Stimulated activated CD8-positive, alpha-beta memory T cell treated with anti-CD3 and anti-CD28 coated beads, Interleukin-12 subunit alpha, Interleukin-12 subunit beta, amount 100 ng/mL, for 4 hours (primary cell): ENCODE measurements around the gene RALGAPA2.

Experiments used
- DNase-seq: peaks from one replicate; pipeline ENCODE4 v3.0.0-alpha.2; 2020; ENCODE audit warnings: low read depth

Gene RALGAPA2

DNA sequence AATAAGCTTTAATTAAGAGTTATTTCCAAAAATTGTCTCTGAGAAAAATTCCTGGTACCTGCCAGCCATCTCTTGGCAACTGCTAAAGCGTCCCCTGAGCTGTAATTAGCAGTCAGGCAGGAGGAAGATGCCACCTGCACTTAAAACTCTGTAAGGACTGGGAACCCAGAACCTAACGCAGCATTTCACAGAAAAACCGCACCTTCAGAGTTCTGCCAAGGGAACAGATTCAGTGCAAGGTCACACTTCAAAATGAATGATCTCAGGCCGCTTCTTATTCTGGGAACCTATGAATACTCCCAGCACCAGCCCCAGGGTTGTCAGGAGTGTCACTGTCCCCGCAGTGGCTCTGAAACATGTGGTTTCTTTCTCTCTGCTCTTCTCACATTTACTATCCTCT, 307.8 kb downstream of the RALGAPA2 start:
- no peak for DNase-seq

DNA sequence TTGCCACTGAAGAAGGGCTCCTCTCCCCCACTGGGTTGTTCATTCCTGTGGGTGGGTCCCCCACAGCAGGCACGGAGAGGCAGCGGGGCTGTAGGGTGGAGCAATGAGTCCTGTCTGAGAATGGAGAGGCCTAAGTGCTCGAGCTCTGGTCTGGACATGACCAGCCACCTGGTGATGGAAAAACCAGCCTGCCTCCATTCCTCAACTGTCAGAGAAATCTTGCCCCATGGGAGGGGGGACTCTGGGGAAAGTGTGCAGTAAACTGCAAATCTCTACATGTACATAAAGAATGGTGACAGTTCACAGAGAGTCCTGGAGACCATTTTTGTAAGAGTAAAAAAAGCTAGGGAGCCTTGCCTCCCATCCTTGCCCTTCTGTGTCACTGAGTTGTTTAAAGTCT, 310.5 kb downstream of the RALGAPA2 start:
- DNase-seq, result no peak

DNA sequence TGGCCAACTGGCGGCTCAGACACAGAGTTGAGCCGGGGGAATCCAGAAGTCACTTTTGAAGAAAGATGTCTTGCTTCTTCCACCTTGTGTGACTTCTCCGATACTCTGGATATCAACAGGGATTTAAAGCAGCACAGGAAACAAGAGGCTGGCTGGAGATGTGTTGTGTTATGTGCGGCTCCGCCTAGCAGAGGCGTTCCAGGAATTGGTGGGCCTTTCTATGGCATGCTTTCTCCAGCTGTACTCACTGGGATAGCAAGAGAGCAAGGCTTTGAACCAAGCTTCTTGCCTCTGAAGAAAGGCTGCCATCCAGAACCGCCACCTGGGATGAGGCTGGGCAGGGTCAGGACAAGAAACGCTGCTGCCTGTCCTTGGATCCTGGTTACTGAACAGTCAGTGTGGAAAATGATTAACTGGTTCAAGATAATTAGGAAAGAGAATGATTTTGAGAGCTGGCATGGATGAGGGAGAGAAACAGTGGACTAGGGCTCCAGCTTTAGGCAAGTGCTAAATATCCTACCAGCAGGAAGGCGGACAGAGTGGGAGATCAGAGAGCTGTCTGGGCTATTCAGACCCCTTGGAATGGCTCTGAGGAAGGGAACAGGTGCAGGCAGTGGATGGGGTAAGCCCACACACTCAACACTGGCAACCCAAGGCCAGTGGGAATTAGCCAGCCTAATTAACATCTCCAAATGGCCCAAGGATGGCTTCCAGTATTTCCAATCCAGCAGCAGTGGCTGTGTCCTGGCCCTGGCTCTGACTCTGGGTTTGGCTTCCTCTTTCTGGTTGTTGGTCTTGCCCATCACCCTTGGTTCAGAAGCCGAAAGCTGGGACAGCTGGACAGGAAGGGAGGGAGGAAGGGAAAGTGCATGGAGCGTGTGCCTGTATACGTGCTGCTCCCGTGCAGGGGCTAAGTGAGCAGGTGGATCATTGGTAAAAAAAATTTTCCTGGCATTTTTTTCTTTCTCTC, 312.6 kb downstream of the RALGAPA2 start:
- no peak for DNase-seq

DNA sequence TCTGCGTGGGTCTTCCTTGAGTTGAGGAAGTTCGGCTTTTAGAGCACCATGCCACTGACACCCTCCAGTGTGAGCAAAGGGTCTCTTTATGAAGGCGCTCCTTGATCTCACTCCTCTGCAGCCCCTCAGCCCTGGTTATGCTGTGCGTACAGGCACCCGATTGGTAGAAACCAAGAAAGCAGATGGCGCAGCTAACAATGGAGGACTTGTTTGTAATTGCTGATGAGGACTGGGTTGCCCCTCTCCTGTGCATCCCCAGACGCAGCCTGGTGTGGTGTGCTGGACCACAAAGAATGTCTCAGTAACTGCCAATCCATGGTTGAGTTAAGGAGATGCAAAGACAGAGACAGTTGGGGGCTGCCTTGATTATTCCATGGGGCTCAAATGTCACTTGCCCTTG, 314.3 kb downstream of the RALGAPA2 start:
- no peak for DNase-seq

DNA sequence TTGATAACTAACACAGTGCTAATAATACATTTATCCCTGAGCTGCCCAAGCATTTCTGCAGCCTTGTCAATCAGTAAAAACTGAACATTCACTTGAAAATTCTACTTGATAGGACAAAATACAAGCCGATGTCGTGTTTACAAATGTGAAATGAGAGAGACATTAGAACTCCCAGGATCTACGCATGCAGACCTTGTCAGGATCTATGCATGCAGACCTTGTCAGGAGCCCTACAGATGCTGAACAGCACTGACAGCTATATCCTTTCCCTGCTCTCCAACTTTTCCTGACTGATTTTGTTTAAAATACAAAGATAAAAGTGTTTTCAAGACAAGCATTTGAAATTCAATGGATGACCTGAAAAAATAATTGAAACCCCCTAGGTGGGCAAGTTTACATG, 315.6 kb downstream of the RALGAPA2 start:
- DNase-seq, result no peak

DNA sequence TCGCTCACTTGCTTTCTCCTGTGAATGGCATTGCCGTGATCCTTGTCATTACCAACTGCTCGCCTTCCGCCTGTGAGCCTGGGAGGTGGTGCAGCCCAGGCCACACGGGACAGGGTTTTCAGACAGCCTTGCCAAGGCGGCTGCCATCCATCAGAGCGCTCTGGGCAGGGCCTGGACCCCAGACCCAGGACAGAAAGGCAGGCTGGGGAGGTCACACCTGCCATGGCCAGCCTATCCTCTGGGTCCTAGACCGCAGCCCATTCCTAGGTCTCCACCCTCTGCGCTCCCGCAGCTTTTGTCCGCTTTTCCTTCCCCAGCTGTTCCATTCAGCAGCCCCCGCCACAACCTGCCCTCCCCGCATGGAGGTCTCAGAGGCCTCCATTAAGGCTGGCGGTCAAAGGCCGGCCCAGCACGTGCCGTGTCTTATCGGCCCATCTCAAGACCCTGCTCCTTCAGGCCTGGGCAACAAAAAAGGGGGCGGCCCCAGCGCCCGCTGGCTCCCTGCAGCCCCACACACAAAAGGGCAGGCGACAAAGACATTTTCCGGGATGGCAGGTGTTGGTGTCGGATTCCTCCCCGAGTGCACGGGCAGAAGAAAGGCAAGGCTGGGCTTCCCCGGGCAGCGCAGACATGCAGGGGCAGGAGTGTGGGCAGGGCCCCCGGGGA, 316.4 kb downstream of the RALGAPA2 start:
- no peak for DNase-seq

DNA sequence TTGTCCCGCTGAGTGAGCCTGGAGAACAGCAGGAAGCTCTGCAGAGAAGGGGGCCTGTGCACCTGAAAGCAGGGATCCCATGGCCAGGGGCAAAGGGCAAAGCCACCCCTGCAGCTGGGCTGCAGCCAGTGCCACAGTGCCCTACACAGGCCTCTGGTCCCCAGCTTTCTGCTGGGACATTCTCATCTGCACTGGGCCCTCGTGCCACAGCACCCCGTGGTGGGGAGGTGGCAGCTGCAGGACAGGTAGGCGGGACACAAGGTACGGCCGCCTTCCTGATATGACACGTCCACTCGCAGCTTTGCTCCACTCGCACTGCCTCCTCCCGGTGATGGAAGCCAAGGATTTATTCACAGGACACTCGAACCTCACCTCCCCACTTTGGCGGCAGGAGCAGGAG, 317.4 kb downstream of the RALGAPA2 start:
- no peak for DNase-seq

DNA sequence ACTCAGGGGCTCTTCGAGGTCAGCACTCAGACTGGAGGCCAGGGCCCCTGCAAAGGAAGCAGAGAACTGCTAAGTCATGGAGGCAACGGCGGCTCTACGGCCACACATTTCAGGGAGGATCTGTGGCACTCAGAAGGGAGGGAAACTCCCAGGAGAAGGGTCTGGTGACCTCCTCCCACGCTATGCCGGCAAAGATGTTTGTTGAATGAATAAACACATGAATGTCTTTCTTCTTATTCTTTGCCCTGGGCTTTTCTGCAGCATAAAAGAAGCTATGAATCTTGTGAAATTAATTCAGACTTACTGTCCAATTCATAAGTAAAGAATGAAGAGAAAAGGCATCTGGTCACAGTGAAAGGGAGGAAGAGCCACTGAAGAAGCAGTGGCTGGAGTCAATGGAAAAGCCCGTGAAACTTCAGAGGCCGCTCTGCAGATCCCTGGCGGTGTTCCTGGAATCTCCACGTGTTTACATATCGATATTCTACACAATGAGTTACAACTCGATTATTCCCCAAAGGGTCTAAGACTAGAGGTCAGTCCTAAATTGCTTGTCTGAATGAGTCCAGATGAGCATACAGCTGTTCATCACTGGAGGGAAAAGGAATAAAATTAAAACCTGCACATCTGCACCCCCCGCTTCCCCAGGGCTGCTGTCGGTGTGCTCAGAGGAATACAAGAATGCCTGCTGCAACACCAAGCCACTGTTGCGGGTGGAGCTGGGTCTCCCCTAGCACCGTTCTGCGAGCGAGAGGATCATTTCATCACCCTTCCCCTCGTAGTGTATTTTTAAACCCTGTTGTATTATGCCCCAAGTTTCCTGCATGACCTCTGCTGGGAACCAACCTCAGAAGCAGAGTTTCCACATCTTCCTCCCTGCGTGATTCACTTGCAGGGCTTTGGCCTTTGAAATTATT, 319.0 kb downstream of the RALGAPA2 start:
- no peak for DNase-seq

DNA sequence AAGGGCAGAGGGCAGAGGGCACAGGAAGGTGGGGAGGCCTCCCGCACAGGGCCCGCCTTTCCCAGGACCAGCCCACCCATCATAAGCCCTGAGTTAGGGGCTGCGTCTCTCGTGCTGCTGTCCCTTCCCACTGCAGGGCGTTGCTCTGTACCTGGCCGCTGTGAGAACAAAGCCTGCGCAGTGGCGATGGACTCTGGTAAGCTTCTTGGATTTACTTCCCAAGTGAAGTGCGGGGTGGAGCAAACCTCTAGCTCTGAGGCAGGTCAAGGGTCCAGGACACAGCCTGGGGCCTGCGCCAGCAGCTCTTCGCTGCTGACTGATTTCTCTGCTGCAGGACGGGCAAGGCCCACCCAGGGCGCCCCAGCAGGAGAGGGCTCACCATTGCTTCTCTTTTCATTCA, 320.7 kb downstream of the RALGAPA2 start:
- no peak for DNase-seq

DNA sequence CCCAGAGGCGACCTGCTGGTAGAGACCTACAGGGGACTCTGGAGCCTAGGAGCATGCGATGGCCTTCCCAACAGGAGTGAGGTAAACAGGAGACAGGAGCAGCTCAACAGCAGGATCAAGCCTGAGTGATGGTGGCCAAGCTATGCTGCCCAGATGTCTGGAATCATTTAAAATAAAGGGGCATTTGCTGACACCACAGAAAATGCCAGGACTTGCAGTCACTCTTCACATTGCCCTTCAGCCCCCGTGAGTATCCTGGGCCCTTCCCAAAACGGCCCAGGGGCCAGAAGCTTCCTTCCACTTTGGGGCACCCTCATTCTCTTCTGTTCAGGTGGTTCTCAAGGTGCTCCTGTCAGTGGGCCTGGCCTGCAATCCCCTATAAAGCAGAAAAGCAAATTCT, 321.3 kb downstream of the RALGAPA2 start:
- no peak for DNase-seq

DNA sequence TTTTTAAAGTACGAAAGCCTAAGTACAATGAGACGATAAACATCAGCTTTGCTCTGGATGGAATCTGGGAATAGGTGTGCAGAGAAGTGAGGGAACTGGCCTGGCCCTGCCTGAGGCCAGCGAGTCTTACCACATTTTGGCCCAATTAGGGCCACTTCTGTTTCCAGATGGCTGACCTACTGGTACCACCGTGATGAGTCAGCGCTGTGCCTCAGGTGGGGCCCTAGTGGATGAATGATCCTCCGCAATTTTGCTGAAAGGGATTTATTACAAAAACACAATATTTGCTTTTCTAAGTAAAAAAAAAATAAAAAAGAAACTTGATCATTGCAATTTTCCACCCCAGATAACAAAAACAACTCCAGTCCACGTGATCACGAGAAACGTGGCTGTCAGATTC, 322.1 kb downstream of the RALGAPA2 start:
- DNase-seq, result no peak

DNA sequence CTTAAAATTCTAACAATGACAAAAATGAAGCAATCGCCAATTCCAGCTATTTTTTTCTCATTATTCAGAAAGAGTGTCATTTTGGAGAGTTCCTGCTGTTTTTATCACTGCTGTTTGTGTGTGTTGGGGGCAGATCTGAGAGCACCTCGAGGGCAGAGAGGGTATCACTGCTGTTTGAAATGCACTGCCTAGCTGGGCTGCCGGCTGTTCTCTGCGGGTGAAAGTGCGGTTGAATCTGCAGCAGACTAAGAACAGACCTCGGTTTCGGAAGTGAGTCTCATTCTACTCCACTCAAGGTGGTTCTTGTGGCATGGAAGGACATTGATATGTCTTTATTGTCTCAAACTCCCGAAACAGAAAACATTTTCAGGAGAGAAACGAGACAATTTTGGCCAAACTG, 326.3 kb downstream of the RALGAPA2 start:
- DNase-seq, result no peak

DNA sequence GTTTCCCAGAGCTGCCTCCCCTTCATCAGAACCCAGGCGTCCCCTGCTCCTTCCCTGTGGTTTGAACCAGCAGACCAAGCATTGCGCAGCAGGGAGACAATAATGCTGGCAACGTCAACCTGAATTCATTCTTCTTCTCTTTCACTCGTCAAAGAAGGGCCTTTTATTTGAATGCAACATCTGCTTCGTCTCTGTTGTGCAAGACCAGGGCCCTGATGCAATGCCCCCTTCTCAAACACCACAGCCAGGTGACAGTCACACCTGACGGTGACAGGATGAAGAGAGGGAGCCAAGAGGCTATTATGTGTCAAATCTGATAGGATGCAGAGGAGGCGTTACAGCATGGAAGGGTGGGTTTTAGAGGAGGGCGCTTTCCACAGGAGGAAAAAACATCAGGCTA, 336.6 kb downstream of the RALGAPA2 start:
- no peak for DNase-seq

DNA sequence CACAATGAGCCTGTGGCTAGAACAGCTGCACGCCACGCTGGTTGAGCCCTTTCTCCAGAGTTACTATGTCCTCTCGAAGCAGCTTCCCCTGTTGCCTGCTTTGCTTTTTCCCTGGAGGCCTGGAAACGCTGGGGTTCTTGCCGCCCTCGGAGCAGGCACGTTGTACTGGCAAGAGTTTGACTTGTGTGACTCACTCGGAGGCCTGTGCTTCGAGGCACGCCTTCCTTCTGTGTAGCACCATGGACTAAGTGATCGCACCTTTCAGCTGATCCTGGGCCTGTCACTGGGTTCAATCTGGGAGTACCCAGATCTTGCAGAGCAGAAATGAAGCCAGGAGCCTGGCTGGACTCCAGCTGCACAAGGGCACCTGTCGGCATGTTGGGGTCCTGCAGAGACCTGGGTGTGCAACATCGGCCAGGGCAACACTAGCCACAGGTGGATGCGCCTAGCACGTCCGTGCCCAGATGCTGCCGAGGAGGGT, 339.3 kb downstream of the RALGAPA2 start:
- DNase-seq, result no peak

DNA sequence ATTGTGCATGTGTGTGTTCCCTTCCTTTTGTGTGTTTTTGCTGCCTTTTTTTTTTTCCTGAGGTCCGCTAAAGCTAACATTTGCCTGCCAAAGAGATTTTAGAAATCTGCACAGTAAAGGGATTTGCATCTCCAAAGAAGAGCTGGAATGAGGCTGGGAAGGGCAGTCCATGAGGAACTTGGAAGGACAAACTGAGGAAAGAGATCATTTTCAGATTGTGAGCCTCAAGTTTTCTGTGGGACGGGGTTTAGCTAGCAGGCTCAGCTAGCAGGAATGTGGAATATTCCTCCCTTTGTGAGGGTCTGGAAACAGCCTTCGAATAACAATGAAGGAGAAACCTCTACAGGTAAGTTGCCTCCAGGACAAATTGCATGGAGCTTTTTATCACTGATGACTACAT, 340.8 kb downstream of the RALGAPA2 start:
- DNase-seq, result no peak

DNA sequence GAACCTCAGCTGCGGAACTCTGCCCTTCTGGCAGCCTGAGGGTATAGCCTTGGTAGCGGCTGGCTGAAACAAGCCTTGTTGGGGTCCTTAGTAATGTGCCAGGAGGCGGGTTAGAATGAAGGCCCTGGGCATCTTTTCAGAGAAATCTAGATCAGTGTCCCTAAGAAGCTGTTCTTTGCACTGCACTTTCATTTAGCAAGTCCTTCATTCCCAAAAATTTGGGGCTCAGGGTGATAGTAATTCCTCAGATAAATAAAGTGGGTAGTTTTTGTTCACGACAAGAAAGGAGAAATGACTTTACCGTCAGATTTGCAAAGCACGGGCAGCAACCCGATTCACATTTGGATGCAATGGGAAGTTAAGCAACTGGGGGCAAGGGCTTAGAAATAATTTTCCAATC, 341.4 kb downstream of the RALGAPA2 start:
- no peak for DNase-seq

DNA sequence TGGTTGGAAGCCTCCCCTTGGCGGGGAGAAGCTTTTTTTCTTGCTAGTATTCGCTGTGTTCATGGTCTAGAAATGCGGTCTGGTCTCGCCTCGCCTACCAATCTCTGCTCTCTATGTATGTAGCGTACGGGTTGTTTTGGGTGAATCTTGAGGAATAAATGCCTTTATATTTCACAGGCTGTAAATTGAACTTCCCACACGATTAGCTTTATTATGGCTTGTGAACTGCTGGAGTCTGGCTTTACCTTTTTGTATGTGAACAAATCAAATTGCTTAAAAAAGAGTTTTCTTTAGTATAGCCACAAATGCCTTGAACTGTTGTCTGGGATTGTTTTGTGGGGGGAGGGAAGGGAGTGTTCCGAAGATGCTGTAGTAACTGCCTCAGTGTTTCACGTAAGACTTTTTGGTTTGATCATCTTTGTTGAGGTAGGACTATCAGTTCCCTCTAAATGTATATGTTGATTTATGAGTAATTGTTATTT, 342.3 kb downstream of the RALGAPA2 start:
- DNase-seq, result no peak

DNA sequence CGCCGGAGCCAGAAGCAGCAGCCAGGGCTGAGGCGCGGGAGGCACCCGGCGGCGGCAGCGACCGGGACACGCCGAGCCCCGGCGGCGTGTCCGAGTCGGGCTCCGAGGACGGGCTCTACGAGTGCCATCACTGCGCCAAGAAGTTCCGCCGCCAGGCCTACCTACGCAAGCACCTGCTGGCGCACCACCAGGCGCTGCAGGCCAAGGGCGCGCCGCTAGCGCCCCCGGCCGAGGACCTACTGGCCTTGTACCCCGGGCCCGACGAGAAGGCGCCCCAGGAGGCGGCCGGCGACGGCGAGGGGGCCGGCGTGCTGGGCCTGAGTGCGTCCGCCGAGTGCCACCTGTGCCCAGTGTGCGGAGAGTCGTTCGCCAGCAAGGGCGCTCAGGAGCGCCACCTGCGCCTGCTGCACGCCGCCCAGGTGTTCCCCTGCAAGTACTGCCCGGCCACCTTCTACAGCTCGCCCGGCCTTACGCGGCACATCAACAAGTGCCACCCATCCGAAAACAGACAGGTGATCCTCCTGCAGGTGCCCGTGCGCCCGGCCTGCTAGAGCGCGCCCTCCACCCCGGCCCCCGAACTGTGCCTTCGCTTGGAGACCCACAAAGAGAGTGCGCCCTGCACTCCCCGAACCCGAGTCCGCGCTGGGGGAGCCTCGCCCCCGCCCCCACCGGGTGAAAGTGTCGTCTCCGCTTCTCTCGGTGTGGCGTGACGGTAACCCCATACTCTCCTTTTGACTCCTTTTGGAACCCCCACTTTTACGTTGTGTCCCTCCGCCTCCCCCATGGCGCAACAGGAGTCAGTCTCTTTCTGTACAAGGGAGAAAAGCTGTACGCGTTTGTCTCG, 343.0 kb downstream of the RALGAPA2 start:
- DNase-seq, result no peak

DNA sequence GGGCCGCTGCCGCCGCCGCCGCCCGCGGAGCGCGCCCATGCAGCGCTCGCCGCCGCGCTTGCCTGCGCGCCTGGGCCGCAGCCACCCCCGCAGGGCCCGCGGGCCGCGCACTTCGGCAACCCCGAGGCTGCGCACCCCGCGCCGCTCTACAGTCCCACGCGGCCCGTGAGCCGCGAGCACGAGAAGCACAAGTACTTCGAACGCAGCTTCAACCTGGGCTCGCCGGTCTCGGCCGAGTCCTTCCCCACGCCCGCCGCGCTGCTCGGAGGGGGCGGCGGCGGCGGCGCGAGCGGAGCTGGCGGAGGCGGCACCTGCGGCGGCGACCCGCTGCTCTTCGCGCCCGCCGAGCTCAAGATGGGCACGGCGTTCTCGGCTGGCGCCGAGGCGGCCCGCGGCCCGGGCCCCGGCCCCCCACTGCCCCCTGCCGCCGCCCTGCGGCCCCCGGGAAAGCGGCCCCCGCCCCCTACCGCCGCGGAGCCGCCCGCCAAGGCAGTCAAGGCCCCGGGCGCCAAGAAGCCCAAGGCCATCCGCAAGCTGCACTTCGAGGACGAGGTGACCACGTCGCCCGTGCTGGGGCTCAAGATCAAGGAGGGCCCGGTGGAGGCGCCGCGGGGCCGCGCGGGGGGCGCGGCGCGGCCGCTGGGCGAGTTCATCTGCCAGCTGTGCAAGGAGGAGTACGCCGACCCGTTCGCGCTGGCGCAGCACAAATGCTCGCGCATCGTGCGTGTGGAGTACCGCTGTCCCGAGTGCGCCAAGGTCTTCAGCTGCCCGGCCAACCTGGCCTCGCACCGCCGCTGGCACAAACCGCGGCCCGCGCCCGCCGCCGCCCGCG, 343.8 kb downstream of the RALGAPA2 start:
- DNase-seq, result no peak
